ENCODE results near the gene IL1RAPL1.

DNA sequence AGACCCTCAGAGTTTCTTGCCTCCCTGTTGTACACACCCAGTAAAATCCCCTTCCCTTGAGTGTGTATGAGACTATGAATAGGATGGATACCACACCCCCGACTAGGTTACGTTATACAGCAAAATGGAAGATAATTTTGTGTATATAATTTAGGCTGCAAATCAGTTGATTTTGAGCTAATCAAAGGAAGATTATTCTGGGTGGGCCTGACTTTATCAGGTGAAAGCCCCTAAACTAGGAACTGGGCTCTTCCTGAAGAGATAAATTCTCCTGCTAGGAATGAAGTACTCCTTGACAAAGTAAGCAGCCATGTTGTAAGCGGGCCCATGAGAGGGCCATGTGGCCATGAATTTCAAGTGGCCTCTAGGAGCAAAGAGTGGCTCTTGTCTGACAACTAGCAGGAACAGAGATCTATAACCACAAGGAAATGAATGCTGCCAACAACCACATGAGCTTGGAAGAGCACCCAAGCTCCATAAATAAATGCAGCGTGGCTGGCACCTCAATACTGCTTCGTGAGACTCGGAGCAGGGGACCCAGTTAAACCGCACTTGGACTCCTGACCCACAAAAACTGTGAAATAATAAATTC is 646.4 kb downstream of the IL1RAPL1 start:
- no peak for TF ChIP-seq POLR2A (IDR thresholded peaks at IDR 0.05)
- no peak for TF ChIP-seq CTCF (IDR thresholded peaks at IDR 0.05)
